Measurements from ENCODE around the gene XRRA1.
"Not testable (repeated sequence)": the region's sequence is repeated elsewhere in the genome, so short reads cannot be mapped to it uniquely, and the experiment has no call there.

The XRRA1 gene

GRCh38 chr11:74844072-74844471, 104.8 kb downstream of the XRRA1 start:
- TF ChIP-seq ZNF274 (IDR thresholded peaks at IDR 0.05; ENCODE audit: low read depth, low read length) = no peak
- H3K4me3 ChIP-seq (ENCODE audit: low read length) = no peak overlapping the region

DNA sequence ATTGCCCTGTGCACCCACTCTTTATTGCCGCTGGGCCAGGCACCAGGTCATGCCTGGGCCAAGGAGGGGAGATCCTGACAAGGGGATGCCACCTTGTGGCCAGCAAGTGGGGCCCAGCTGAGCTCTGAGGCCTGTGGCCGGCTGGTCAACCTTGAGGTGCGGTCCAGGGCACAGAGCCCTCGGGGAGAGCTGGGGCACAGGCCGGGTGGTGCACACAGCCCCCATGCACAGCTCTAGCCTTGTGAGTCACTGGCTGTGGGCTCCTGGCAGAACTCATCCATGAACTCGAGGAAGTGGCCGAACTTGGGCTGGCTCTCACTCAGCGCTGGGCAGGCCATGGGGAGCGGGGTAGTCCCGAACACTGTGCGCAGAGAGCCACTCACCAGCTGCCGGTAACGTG, 105.9 kb downstream of the XRRA1 start:
- no peak for TF ChIP-seq ZNF274 (IDR thresholded peaks at IDR 0.05; ENCODE audit: low read depth, low read length)
- H3K4me3 ChIP-seq (ENCODE audit: low read length) = no peak overlapping the region

GRCh38 chr11:74840486-74840885, 108.4 kb downstream of the XRRA1 start:
- no peak overlapping the region for H3K4me3 ChIP-seq (ENCODE audit: low read length)
- no peak for TF ChIP-seq ZNF274 (IDR thresholded peaks at IDR 0.05; ENCODE audit: low read depth, low read length)

GRCh38 chr11:74839971-74840370, 108.9 kb downstream of the XRRA1 start:
- TF ChIP-seq ZNF274 (IDR thresholded peaks at IDR 0.05; ENCODE audit: low read depth, low read length) = no peak
- H3K4me3 ChIP-seq (ENCODE audit: low read length) = no peak overlapping the region

DNA sequence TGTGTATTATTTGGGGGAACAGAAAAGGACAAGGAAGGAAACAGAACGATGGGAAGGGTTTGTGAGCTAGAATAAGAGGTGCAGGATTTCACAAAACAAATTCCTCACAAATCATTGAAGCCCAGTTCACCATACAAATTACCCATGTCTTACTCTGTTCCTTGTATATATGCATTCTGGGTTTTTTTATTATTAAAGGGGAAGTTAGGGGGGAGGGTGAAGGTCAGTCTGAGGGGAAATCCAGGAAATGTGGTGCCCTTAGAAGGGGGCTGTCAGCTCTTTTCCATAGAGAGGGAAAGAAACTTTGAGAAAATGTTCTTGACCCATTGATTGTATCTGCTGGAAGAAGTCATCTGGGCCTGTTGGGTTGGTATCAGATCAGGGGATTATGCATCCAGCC, 109.4 kb downstream of the XRRA1 start:
- no peak overlapping the region for H3K4me3 ChIP-seq (ENCODE audit: low read length)
- no peak for TF ChIP-seq ZNF274 (IDR thresholded peaks at IDR 0.05; ENCODE audit: low read depth, low read length)

- H3K4me3 ChIP-seq (ENCODE audit: low read length) = no peak overlapping the region
- TF ChIP-seq ZNF274 (IDR thresholded peaks at IDR 0.05; ENCODE audit: low read depth, low read length) = no peak
Observed at GRCh38 chr11:74838188-74838587, 110.7 kb downstream of the XRRA1 start.

GRCh38 chr11:74837191-74837590, 111.7 kb downstream of the XRRA1 start:
- no peak overlapping the region for H3K4me3 ChIP-seq (ENCODE audit: low read length)
- no peak for TF ChIP-seq ZNF274 (IDR thresholded peaks at IDR 0.05; ENCODE audit: low read depth, low read length)

- H3K4me3 ChIP-seq (ENCODE audit: low read length) = no peak overlapping the region
- TF ChIP-seq ZNF274 (IDR thresholded peaks at IDR 0.05; ENCODE audit: low read depth, low read length) = no peak
Observed at GRCh38 chr11:74826901-74827300, 122.0 kb downstream of the XRRA1 start.

- not testable (repeated sequence) for H3K4me3 ChIP-seq (ENCODE audit: low read length)
Observed at GRCh38 chr11:74825596-74825995, 123.3 kb downstream of the XRRA1 start.

DNA sequence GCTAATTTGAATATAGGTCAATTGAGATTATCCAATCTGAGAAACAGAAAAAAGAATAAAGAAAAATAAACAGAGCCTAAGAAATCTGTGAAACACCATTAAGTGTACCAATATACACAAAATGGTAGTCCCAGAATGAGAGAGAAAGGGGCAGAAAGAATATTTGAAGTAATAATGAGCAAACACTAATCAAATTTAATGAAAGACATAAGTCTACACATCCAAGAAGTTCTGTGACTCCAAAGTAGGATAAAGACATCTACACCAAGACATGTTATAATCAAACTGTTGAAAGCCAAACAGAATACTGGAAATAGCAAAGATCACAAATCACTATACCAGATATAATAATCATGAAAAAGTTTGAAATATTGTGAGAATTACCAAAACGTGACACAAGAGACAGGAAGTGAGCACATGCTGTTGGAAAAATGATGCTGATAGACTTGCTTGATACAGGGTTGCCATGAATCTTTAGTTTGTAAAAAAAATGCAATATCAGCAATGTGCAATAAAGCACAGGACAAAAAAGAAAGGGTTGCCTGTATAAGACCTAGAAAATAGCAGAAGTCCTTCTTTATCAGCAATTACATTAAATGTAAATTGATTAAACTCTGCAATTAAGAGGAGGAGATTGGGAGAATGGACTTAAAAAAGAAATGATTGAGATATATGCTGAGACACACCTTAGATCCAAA, 124.5 kb downstream of the XRRA1 start:
- H3K4me3 ChIP-seq (ENCODE audit: low read length) = no peak overlapping the region
- TF ChIP-seq ZNF274 (IDR thresholded peaks at IDR 0.05; ENCODE audit: low read depth, low read length) = no peak

GRCh38 chr11:74822170-74822569, 126.7 kb downstream of the XRRA1 start:
- no peak for TF ChIP-seq ZNF274 (IDR thresholded peaks at IDR 0.05; ENCODE audit: low read depth, low read length)
- no peak overlapping the region for H3K4me3 ChIP-seq (ENCODE audit: low read length)

DNA sequence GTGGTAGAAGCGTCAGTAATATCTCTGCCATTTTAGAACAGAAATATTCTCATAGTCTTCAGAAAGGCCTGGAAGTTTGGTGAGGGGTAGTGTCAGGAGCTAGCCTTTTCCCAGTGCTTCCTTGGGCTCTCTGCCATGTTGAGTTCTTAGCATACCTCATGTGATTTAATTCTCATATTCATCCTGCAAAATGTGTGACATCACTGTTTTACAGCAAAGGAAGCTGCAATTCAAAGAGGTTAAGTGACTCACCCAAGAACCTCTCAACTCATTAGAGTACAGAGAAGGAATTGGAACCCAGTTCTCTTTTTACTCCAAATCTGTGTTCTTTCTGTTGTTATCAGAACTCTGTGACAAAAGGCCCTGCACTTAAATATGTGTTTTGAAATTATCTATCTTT, 128.1 kb downstream of the XRRA1 start:
- no peak overlapping the region for H3K4me3 ChIP-seq (ENCODE audit: low read length)
- TF ChIP-seq ZNF274 (IDR thresholded peaks at IDR 0.05; ENCODE audit: low read depth, low read length) = no peak

DNA sequence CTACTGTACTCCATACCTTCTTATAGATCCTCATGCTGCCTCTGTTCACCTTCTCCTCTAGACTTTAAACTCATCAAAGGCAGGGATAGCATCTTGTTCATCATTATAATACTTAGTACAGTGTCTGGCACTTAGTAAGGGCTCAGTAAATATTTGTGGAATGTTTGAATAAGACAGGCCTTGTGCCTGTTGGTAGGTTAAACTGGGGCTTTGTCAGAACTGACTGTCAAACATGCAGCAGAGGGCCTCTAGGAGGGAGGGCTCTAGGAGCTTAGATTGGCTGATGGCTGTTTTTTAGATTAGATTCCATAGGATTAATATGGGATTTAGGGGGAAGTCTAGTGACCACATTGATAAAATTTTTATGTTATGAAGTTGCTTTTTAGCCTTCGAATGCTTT, 129.5 kb downstream of the XRRA1 start:
- TF ChIP-seq ZNF274 (IDR thresholded peaks at IDR 0.05; ENCODE audit: low read depth, low read length) = no peak
- H3K4me3 ChIP-seq (ENCODE audit: low read length) = no peak overlapping the region

DNA sequence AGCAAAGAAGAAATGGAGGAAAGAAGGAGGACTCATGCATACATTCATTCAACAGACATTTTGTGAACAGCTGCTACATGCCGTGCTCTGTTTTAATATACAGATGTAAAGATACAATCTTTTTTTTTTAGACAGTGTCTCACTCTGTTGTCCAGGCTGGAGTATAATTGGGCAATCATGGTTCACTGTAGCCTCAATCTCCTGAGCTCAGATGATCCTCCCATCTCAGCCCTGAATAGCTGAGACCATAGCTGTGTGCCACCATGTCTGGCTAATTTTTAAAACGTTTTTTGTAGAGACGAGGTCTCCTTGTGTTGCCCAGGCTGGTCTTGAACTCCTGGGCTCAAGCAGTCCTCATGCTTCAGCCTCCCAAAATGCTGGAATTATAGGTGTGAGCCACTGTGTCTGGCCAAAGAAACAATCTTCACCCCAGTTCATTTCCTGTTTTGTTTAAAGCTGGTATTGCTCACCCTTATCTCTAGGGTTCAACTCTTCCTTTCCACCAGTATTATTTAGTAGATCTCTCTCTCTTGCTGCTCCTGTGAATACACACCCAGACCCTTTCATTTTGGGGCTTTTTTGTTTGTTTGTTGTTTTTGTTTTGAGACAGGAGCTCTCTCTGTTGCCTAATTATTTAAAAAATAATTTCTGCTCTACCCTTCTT, 130.5 kb downstream of the XRRA1 start:
- no peak for TF ChIP-seq ZNF274 (IDR thresholded peaks at IDR 0.05; ENCODE audit: low read depth, low read length)
- H3K4me3 ChIP-seq (ENCODE audit: low read length) = no peak overlapping the region

DNA sequence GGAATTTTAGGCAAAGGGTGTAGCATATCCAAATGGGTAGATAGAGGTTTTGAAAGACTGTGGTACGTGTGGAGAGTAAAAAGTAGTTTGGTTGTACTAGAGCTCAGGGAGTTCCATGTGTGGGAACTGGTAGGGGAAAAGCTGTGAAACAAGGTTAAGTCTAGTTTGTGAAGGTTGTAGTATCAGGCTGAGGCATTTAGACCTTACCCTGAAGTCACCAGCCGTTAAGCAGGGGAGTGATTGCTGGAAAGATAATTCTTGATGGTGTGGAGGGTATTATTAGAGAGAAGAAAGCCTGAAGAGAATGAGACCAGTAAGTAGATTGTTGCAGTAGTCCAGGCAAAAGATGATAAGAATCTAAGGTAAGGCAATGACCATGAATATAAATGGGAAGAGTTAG, 132.2 kb downstream of the XRRA1 start:
- no peak overlapping the region for H3K4me3 ChIP-seq (ENCODE audit: low read length)
- TF ChIP-seq ZNF274 (IDR thresholded peaks at IDR 0.05; ENCODE audit: low read depth, low read length) = no peak

GRCh38 chr11:74815966-74816365, 132.9 kb downstream of the XRRA1 start:
- TF ChIP-seq ZNF274 (IDR thresholded peaks at IDR 0.05; ENCODE audit: low read depth, low read length) = no peak
- H3K4me3 ChIP-seq (ENCODE audit: low read length) = no peak overlapping the region

Measured in GM08714 (cell line).